Measurements from ENCODE around the gene ULK3.

Gene ULK3

GRCh38 chr15:74839526-74840395 is 3.2 kb downstream of the ULK3 start:
- ChIA-PET CTCF (interaction anchor here (0.7 to 2.4 kb wide), 2 partner anchors 35 to 69 kb away, joined by 3 to 9 read pairs; no protein-coding TSS in a partner anchor), POLR2A (interaction anchor here (0.6 to 0.9 kb wide), 2 partner anchors 30 to 62 kb away, joined by 3 read pairs; no protein-coding TSS in a partner anchor)

More at GRCh38 chr15:74839526-74840395, 3.2 kb downstream of the ULK3 start:
- H3K4me3 ChIP-seq (ENCODE audit: low read depth, low read length) = no peak overlapping the region
- H3K4me1 ChIP-seq (ENCODE audit: control insufficient read depth, insufficient read depth, low read length) = peaks cover 10% of the 10 kb centered on the region
- H3K27ac ChIP-seq (ENCODE audit: extremely low read depth, low read depth, low read length) = no peak overlapping the region
- H3K36me3 ChIP-seq (ENCODE audit: control insufficient read depth in 2 of 2, insufficient read depth in 1 of 2, low read length in 2 of 2) = peaks cover 7 to 54% of the 10 kb centered on the region in 2 experiments; a peak in 2 of 3 replicates
- H3K9me3 ChIP-seq (ENCODE audit: control insufficient read depth, insufficient read depth, low read depth, low read length) = no peaks in the 10 kb centered on the region
- no peak for TF ChIP-seq ZNF184 (tag by site-specific recombination; IDR thresholded peaks at IDR 0.05)
- TF ChIP-seq ZNF148 (tag by site-specific recombination; IDR thresholded peaks at IDR 0.05; ENCODE audit: borderline replicate concordance) = no peak
- TF ChIP-seq ZNF600 (tag by site-specific recombination; IDR thresholded peaks at IDR 0.05) = peak; percentile 78
- no peak for TF ChIP-seq ZNF792 (tag by site-specific recombination; IDR thresholded peaks at IDR 0.05)
- TF ChIP-seq CTCF (tag by site-specific recombination; IDR thresholded peaks at IDR 0.05) = peak; percentile 64
- no peak for TF ChIP-seq ZNF664 (tag by site-specific recombination; IDR thresholded peaks at IDR 0.05)
- no peak for TF ChIP-seq SCRT2 (tag by site-specific recombination; IDR thresholded peaks at IDR 0.05)
- TF ChIP-seq ZNF629 (tag by site-specific recombination; IDR thresholded peaks at IDR 0.05) = no peak
- TF ChIP-seq RBAK (tag by site-specific recombination; IDR thresholded peaks at IDR 0.05) = no peak
- no peak for TF ChIP-seq ZNF311 (tag by site-specific recombination; IDR thresholded peaks at IDR 0.05; ENCODE audit: borderline replicate concordance)
- TF ChIP-seq ZBTB10 (tag by site-specific recombination; IDR thresholded peaks at IDR 0.05) = 0 out of 2 replicates have a peak, but pooled peaks have one; percentile 19
- TF ChIP-seq ZNF777 (tag by site-specific recombination; IDR thresholded peaks at IDR 0.05; ENCODE audit: borderline replicate concordance) = no peak
- no peak for TF ChIP-seq ZNF701 (tag by site-specific recombination; IDR thresholded peaks at IDR 0.05)
- TF ChIP-seq ZNF366 (tag by site-specific recombination; conservative IDR thresholded peaks at IDR 0.05) = no peak
- no peak for TF ChIP-seq KLF17 (tag by site-specific recombination; IDR thresholded peaks at IDR 0.05)
- peak; percentile 79; the same call in 1 of the 2 replicates for TF ChIP-seq ZBTB6 (tag by site-specific recombination; IDR thresholded peaks at IDR 0.05)
- no peak for TF ChIP-seq GLIS2 (tag by site-specific recombination; IDR thresholded peaks at IDR 0.05)
- TF ChIP-seq ZNF391 (tag by site-specific recombination; IDR thresholded peaks at IDR 0.05; ENCODE audit: borderline replicate concordance, low read depth) = no peak
- TF ChIP-seq ZNF416 (tag by site-specific recombination; IDR thresholded peaks at IDR 0.05) = no peak
- no peak for TF ChIP-seq GLI4 (tag by site-specific recombination; IDR thresholded peaks at IDR 0.05)
- no peak for TF ChIP-seq HOXD13 (CRISPR knock-in tag; IDR thresholded peaks at IDR 0.05; ENCODE audit: borderline replicate concordance)
